ENCODE data around the gene SYNE3. TPM values are rescaled to one million over a fixed set of nuclear protein-coding genes. Genes with fewer than 3 reads are reported as not detected.

Gene SYNE3
- total and polyA plus RNA-seq, 4 donors = 0.47 to 9.0 (median 4.7) TPM

- H3K36me3 ChIP-seq (ENCODE audit: control insufficient read depth in 4 of 4, insufficient read depth in 3 of 4, low read depth in 1 of 4, low read length in 3 of 4) = peaks cover 0 to 32% (median 16%) of the 10 kb centered on the region in 4 donors
- no peak overlapping the region for H3K4me3 ChIP-seq (ENCODE audit: low read depth in 1 of 3, low read length in 3 of 3)
- H3K4me1 ChIP-seq (ENCODE audit: control insufficient read depth in 4 of 4, insufficient read depth in 4 of 4, low read length in 3 of 4) = peaks cover 0 to 5% (median 4%) of the 10 kb centered on the region in 4 donors
- no peaks in the 10 kb centered on the region for H3K9me3 ChIP-seq (ENCODE audit: control insufficient read depth in 4 of 4, low read length in 3 of 4)
- DNase-seq (ENCODE audit: low spot score) = no peak
- H3K27me3 ChIP-seq (ENCODE audit: control insufficient read depth in 4 of 4, insufficient read depth in 4 of 4, low read length in 3 of 4) = no peaks in the 10 kb centered on the region
- H3K9ac ChIP-seq (ENCODE audit: low read depth in 1 of 2, low read length in 2 of 2) = no peak overlapping the region
- no peak overlapping the region for H3K27ac ChIP-seq (ENCODE audit: low read depth in 1 of 2, low read length in 2 of 2)
- 96% methylated on average over 6 of the region's 6 CpGs for WGBS
- TF ChIP-seq, protein P1, sequence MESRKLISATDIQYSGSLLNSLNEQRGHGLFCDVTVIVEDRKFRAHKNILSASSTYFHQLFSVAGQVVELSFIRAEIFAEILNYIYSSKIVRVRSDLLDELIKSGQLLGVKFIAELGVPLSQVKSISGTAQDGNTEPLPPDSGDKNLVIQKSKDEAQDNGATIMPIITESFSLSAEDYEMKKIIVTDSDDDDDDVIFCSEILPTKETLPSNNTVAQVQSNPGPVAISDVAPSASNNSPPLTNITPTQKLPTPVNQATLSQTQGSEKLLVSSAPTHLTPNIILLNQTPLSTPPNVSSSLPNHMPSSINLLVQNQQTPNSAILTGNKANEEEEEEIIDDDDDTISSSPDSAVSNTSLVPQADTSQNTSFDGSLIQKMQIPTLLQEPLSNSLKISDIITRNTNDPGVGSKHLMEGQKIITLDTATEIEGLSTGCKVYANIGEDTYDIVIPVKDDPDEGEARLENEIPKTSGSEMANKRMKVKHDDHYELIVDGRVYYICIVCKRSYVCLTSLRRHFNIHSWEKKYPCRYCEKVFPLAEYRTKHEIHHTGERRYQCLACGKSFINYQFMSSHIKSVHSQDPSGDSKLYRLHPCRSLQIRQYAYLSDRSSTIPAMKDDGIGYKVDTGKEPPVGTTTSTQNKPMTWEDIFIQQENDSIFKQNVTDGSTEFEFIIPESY (IDR thresholded peaks at IDR 0.05) = no peak
- no peak for TF ChIP-seq HNF4G (IDR thresholded peaks at IDR 0.05)
- no peak for TF ChIP-seq EGR1 (IDR thresholded peaks at IDR 0.05; ENCODE audit: low read depth in 2 of 2)
- no peak for TF ChIP-seq FOXA2 (IDR thresholded peaks at IDR 0.05)
- TF ChIP-seq, protein P2, sequence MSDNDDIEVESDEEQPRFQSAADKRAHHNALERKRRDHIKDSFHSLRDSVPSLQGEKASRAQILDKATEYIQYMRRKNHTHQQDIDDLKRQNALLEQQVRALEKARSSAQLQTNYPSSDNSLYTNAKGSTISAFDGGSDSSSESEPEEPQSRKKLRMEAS (IDR thresholded peaks at IDR 0.05) = no peak
- TF ChIP-seq YY1 (IDR thresholded peaks at IDR 0.05) = no peak
- no peak for TF ChIP-seq HNF4A (conservative IDR thresholded peaks at IDR 0.05)
- TF ChIP-seq, protein P3, sequence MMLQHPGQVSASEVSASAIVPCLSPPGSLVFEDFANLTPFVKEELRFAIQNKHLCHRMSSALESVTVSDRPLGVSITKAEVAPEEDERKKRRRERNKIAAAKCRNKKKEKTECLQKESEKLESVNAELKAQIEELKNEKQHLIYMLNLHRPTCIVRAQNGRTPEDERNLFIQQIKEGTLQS (IDR thresholded peaks at IDR 0.05) = no peak
- TF ChIP-seq, protein P4, sequence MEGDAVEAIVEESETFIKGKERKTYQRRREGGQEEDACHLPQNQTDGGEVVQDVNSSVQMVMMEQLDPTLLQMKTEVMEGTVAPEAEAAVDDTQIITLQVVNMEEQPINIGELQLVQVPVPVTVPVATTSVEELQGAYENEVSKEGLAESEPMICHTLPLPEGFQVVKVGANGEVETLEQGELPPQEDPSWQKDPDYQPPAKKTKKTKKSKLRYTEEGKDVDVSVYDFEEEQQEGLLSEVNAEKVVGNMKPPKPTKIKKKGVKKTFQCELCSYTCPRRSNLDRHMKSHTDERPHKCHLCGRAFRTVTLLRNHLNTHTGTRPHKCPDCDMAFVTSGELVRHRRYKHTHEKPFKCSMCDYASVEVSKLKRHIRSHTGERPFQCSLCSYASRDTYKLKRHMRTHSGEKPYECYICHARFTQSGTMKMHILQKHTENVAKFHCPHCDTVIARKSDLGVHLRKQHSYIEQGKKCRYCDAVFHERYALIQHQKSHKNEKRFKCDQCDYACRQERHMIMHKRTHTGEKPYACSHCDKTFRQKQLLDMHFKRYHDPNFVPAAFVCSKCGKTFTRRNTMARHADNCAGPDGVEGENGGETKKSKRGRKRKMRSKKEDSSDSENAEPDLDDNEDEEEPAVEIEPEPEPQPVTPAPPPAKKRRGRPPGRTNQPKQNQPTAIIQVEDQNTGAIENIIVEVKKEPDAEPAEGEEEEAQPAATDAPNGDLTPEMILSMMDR (IDR thresholded peaks at IDR 0.05; ENCODE audit: low read depth, low read length, missing input control) = no peak
- TF ChIP-seq JUND (IDR thresholded peaks at IDR 0.05) = no peak
- TF ChIP-seq NR2F2 (IDR thresholded peaks at IDR 0.05) = no peak
- TF ChIP-seq GABPA (IDR thresholded peaks at IDR 0.05 in 1 of 2, conservative IDR thresholded peaks at IDR 0.05 in 1 of 2) = no peak
- TF ChIP-seq RAD21 (IDR thresholded peaks at IDR 0.05) = no peak
- TF ChIP-seq, protein P5, sequence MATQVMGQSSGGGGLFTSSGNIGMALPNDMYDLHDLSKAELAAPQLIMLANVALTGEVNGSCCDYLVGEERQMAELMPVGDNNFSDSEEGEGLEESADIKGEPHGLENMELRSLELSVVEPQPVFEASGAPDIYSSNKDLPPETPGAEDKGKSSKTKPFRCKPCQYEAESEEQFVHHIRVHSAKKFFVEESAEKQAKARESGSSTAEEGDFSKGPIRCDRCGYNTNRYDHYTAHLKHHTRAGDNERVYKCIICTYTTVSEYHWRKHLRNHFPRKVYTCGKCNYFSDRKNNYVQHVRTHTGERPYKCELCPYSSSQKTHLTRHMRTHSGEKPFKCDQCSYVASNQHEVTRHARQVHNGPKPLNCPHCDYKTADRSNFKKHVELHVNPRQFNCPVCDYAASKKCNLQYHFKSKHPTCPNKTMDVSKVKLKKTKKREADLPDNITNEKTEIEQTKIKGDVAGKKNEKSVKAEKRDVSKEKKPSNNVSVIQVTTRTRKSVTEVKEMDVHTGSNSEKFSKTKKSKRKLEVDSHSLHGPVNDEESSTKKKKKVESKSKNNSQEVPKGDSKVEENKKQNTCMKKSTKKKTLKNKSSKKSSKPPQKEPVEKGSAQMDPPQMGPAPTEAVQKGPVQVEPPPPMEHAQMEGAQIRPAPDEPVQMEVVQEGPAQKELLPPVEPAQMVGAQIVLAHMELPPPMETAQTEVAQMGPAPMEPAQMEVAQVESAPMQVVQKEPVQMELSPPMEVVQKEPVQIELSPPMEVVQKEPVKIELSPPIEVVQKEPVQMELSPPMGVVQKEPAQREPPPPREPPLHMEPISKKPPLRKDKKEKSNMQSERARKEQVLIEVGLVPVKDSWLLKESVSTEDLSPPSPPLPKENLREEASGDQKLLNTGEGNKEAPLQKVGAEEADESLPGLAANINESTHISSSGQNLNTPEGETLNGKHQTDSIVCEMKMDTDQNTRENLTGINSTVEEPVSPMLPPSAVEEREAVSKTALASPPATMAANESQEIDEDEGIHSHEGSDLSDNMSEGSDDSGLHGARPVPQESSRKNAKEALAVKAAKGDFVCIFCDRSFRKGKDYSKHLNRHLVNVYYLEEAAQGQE (IDR thresholded peaks at IDR 0.05) = no peak
- no peak for TF ChIP-seq SP1 (IDR thresholded peaks at IDR 0.05)
- no peak for TF ChIP-seq FOXA1 (IDR thresholded peaks at IDR 0.05)
- no peak for TF ChIP-seq TAF1 (conservative IDR thresholded peaks at IDR 0.05)
- TF ChIP-seq RXRA (IDR thresholded peaks at IDR 0.05) = no peak
Measured at GRCh38 chr14:95474941-95475340, 41.5 kb downstream of the SYNE3 start.

All from liver (tissue), 9 donors.